Activated naive CD8-positive, alpha-beta T cell treated with anti-CD3 and anti-CD28 coated beads, Interleukin-2, amount 10 ng/mL, durations not matched to agents 7 days and 5 days (primary cell): ENCODE measurements around the gene CSRP2. TPM values are rescaled to one million over a fixed set of nuclear protein-coding genes. Genes with fewer than 3 reads are reported as not detected.

Experiments used
- ATAC-seq: fragments of 150-1000 bp; cut with Tn5 transposase; one replicate; pipeline ENCODE4 v1.10.0; 2021; ENCODE audit warnings: low read depth, moderate library complexity
- POLR2A ChIA-PET: fragments of 350-600 bp; sonication (Branson Sonifier 250); formaldehyde crosslinking; loops from one replicate; lab custom pipeline; 2021; ENCODE audit warnings: antibody characterized with exemption; lab: Charles Lee
- DNase-seq: peaks from one replicate; pipeline ENCODE4 v3.0.0; 2021
- H3K27ac Mint-ChIP-seq: one replicate; pipeline ENCODE4 v1.8.0; 2022; ENCODE audit warnings: mild to moderate bottlenecking, mixed read lengths
- H3K27me3 Mint-ChIP-seq: one replicate; pipeline ENCODE4 v1.8.0; 2022; ENCODE audit warnings: mild to moderate bottlenecking, moderate library complexity, mixed read lengths
- H3K36me3 Mint-ChIP-seq: one replicate; pipeline ENCODE4 v1.8.0; 2021; ENCODE audit warnings: mild to moderate bottlenecking, mixed read lengths
- H3K4me1 Mint-ChIP-seq: one replicate; pipeline ENCODE4 v1.8.0; 2021; ENCODE audit warnings: mixed read lengths
- H3K4me3 Mint-ChIP-seq: one replicate; pipeline ENCODE4 v1.8.0; 2022; ENCODE audit warnings: mild to moderate bottlenecking, moderate library complexity, mixed read lengths
- H3K9me3 Mint-ChIP-seq: one replicate; pipeline ENCODE4 v1.8.0; 2021; ENCODE audit warnings: mixed read lengths
- total RNA-seq, 2 experiments: library from RNA; stranded (reverse); gene quantifications; one replicate each; pipeline ENCODE4 v1.2.3, GENCODE V29; 2021

CSRP2 gene
- total RNA-seq, 2 experiments from 2014 or later: 0.42 TPM; not detected in 1

DNA sequence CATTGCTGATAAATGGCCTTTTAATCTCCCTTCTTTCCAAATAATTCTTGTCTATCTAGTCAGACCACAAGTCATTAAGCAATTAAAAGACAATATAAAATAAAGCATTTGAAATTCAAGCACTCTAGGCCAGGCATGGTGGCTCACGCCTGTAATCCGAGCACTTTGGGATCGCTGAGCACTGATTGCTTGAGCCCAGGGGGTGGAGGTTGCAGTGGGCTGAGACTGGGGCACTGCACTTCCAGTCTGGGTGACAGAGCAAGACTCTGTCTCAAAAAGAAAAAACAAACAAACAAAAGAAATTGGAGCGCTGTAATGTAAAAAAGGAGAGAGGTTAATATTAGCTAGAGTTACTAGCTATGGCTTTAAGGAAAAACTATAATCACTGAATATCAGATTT, 30.5 kb upstream of the CSRP2 start:
- POLR2A ChIA-PET: no interaction called here
- Mint-ChIP-seq H3K4me3 (no peak overlapping the region), H3K27me3 (peaks cover 15% of the 10 kb centered on the region), H3K9me3 (no peaks in the 10 kb centered on the region), H3K27ac (no peak overlapping the region), H3K4me1 (no peaks in the 10 kb centered on the region), H3K36me3 (no peaks in the 10 kb centered on the region)
- DNase-seq (no peak), ATAC-seq (no peak)

DNA sequence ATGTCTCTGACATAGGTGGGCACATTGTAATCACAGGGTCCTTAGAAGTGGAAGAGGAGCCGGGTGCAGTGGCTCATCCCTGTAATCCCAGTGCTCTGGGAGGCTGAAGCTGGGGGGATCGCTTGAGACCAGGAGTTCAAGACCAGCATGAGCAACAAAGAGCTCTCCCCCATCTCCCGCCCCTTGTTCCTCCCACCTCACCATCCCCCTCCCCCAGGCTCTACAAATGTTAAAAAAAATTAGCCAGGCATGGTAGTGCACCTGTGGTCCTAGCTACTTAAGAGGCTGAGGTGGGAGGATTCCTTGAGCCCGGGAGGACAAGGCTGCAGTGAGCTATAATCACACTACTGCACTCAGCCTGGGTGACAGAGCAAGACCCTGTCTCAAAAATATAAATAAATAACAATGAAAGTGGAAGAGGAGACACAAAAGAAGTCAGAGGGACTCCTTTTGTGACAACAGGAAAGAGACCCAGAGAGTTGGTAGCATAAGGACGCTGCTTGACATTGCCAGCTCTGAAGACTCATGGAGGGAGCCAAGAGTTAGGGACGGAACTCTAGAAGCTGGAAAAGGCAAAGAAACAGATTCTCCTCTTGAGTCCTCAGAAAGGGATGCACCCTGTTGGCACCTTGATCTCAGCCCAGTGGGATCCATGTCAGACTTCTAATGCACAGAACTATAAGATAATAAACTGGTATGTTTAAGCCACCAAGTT, 29.6 kb upstream of the CSRP2 start:
- no peaks in the 10 kb centered on the region for H3K9me3 Mint-ChIP-seq
- POLR2A ChIA-PET: no interaction called here
- no peaks in the 10 kb centered on the region for H3K36me3 Mint-ChIP-seq
- no peaks in the 10 kb centered on the region for H3K4me1 Mint-ChIP-seq
- ATAC-seq (no peak), DNase-seq (no peak)
- H3K4me3 Mint-ChIP-seq: no peak overlapping the region
- no peak overlapping the region for H3K27ac Mint-ChIP-seq
- H3K27me3 Mint-ChIP-seq: peaks cover 15% of the 10 kb centered on the region

- Mint-ChIP-seq H3K27me3 (peaks cover 2% of the 10 kb centered on the region), H3K27ac (no peak overlapping the region), H3K4me3 (no peak overlapping the region), H3K36me3 (no peaks in the 10 kb centered on the region), H3K4me1 (peaks cover 7% of the 10 kb centered on the region), H3K9me3 (no peaks in the 10 kb centered on the region)
- ATAC-seq (no peak), DNase-seq (no peak)
- POLR2A ChIA-PET: no interaction called here
These were observed 23.0 kb upstream of the CSRP2 start for GRCh38 chr12:76901628-76902380.

- H3K4me1 Mint-ChIP-seq: peaks cover 7% of the 10 kb centered on the region
- POLR2A ChIA-PET: no interaction called here
- no peak for ATAC-seq
- H3K27ac Mint-ChIP-seq: no peak overlapping the region
- no peak for DNase-seq
- no peak overlapping the region for H3K4me3 Mint-ChIP-seq
- H3K9me3 Mint-ChIP-seq: peaks cover 2% of the 10 kb centered on the region
- peaks cover 2% of the 10 kb centered on the region for H3K27me3 Mint-ChIP-seq
- H3K36me3 Mint-ChIP-seq: no peaks in the 10 kb centered on the region
These were observed 20.7 kb upstream of the CSRP2 start for GRCh38 chr12:76899522-76899921.

GRCh38 chr12:76898442-76898841, 19.6 kb upstream of the CSRP2 start:
- Mint-ChIP-seq H3K27ac (no peak overlapping the region), H3K4me3 (no peak overlapping the region), H3K4me1 (peaks cover 7% of the 10 kb centered on the region), H3K9me3 (peaks cover 2% of the 10 kb centered on the region), H3K27me3 (peaks cover 2% of the 10 kb centered on the region), H3K36me3 (no peaks in the 10 kb centered on the region)
- POLR2A ChIA-PET: no interaction called here
- no peak for ATAC-seq
- DNase-seq: no peak

GRCh38 chr12:76896274-76896673, 17.5 kb upstream of the CSRP2 start:
- ATAC-seq (no peak), DNase-seq (no peak)
- no peaks in the 10 kb centered on the region for H3K4me1 Mint-ChIP-seq
- H3K27me3 Mint-ChIP-seq: peaks cover 7% of the 10 kb centered on the region
- no peak overlapping the region for H3K27ac Mint-ChIP-seq
- POLR2A ChIA-PET: no interaction called here
- H3K36me3 Mint-ChIP-seq: no peaks in the 10 kb centered on the region
- no peak overlapping the region for H3K4me3 Mint-ChIP-seq
- H3K9me3 Mint-ChIP-seq: peaks cover 2% of the 10 kb centered on the region

DNA sequence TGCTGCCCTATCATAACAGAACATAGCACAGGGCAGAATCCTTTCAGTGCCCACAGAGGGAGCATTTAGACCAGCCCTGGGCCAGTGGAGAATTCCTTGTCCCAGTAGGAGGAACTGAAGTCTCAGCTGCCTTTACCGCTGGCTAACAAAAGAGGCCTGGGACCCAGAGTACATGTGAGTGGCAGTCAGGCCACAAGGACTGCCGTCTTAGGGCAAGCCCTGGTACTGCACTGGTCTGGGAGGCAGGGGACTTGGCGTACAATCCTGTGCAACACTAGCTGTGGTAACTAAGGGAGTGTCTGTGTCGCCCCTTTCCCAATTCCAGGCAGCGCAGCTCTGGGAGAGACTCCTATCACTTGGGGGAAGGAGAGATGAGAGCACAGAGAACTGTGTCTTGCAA, 17.0 kb upstream of the CSRP2 start:
- H3K4me3 Mint-ChIP-seq: no peak overlapping the region
- H3K27ac Mint-ChIP-seq: no peak overlapping the region
- DNase-seq (no peak), ATAC-seq (no peak)
- H3K27me3 Mint-ChIP-seq: peaks cover 7% of the 10 kb centered on the region
- H3K9me3 Mint-ChIP-seq: peaks cover 2% of the 10 kb centered on the region
- POLR2A ChIA-PET: no interaction called here
- no peaks in the 10 kb centered on the region for H3K36me3 Mint-ChIP-seq
- H3K4me1 Mint-ChIP-seq: no peaks in the 10 kb centered on the region

GRCh38 chr12:76891609-76892008, 12.8 kb upstream of the CSRP2 start:
- POLR2A ChIA-PET: no interaction called here
- H3K4me1 Mint-ChIP-seq: peaks cover 2% of the 10 kb centered on the region
- H3K27me3 Mint-ChIP-seq: peaks cover 7% of the 10 kb centered on the region
- ATAC-seq (no peak), DNase-seq (no peak)
- H3K4me3 Mint-ChIP-seq: no peak overlapping the region
- no peaks in the 10 kb centered on the region for H3K36me3 Mint-ChIP-seq
- H3K27ac Mint-ChIP-seq: no peak overlapping the region
- peaks cover 2% of the 10 kb centered on the region for H3K9me3 Mint-ChIP-seq

- ATAC-seq (no peak), DNase-seq (no peak)
- Mint-ChIP-seq H3K27ac (no peak overlapping the region), H3K4me3 (no peak overlapping the region), H3K27me3 (peaks cover 7% of the 10 kb centered on the region), H3K9me3 (peaks cover 2% of the 10 kb centered on the region), H3K36me3 (no peaks in the 10 kb centered on the region), H3K4me1 (peaks cover 2% of the 10 kb centered on the region)
- POLR2A ChIA-PET: no interaction called here
These were observed 11.6 kb upstream of the CSRP2 start for GRCh38 chr12:76890151-76891143.

DNA sequence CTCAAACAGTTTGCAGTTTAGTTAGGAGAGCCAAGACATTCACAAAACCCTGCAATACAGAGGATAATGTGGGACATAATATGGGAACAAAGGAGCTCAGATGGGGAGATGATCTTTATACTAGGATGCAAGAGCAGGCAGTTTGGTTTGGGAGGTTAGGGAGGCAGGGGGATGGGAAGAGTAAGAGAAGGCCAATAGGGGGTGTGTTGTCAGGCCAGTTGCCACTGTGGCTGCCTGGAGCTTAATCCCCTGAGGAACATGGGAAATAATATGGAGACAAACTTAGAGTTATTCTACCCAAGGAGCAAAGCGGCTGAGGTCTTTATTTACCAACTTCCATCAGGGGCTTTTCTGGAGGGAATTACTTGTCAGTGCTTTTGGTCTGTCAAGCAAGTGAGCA, 10.0 kb upstream of the CSRP2 start:
- Mint-ChIP-seq H3K27me3 (peaks cover 11% of the 10 kb centered on the region), H3K36me3 (no peaks in the 10 kb centered on the region), H3K9me3 (no peaks in the 10 kb centered on the region), H3K27ac (no peak overlapping the region), H3K4me1 (peaks cover 2% of the 10 kb centered on the region), H3K4me3 (no peak overlapping the region)
- POLR2A ChIA-PET: no interaction called here
- ATAC-seq (no peak), DNase-seq (no peak)

DNA sequence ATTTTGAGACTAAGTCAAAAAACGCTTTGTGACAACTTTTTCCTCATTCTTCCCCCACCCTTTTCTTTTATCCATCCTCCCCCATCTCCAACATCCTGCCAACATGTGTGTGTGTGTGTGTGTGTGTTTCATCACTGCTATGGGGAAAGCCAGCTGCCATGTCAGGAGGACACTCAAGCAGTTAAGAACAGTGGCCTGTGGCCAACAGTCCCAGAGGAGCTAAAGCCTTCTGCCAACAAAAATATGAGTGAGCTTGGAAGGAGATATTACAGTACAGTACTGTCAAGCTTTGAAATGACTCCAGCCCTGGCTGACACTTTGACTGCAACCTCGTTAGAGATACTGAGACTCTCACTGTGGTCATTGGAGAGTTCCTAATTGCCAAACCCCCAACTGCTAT, 5.0 kb upstream of the CSRP2 start:
- DNase-seq (no peak), ATAC-seq (no peak)
- Mint-ChIP-seq H3K27ac (no peak overlapping the region), H3K9me3 (no peaks in the 10 kb centered on the region), H3K36me3 (no peaks in the 10 kb centered on the region), H3K4me1 (peaks cover 4% of the 10 kb centered on the region), H3K4me3 (no peak overlapping the region), H3K27me3 (peaks cover 40% of the 10 kb centered on the region)
- POLR2A ChIA-PET: no interaction called here

DNA sequence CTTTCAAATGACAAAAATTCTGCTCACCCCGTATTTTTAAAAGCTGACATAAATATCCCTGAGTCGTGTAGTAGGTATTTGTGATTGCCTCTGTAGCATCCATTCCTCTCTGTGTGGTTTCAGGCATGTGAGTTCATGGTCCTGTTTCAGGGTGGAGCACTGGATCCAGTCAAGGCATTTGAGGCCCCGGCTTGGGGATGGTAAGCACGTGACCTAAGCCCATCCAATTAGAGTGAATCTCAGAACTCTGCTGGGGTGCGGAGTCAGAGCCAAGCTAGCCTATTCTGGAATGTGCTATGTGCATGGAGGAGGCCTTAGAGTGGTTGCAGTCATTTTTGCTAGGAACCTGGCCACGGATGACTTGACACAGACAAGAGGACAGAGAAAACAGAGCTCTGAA, 4.3 kb upstream of the CSRP2 start:
- peaks cover 43% of the 10 kb centered on the region for H3K27me3 Mint-ChIP-seq
- peaks cover 7% of the 10 kb centered on the region for H3K4me1 Mint-ChIP-seq
- H3K9me3 Mint-ChIP-seq: no peaks in the 10 kb centered on the region
- H3K27ac Mint-ChIP-seq: no peak overlapping the region
- ATAC-seq (no peak), DNase-seq (no peak)
- POLR2A ChIA-PET: no interaction called here
- H3K36me3 Mint-ChIP-seq: peaks cover 2% of the 10 kb centered on the region
- no peak overlapping the region for H3K4me3 Mint-ChIP-seq

- POLR2A ChIA-PET: no interaction called here
- Mint-ChIP-seq H3K27ac (no peak overlapping the region), H3K27me3 (peaks cover 51% of the 10 kb centered on the region), H3K4me1 (peaks cover 8% of the 10 kb centered on the region), H3K4me3 (no peak overlapping the region), H3K9me3 (no peaks in the 10 kb centered on the region), H3K36me3 (peaks cover 2% of the 10 kb centered on the region)
- no peak for ATAC-seq
- no peak for DNase-seq
These were observed 3.5 kb upstream of the CSRP2 start for GRCh38 chr12:76882367-76882766.
